HEK293 (cell line): ENCODE results near the gene GAPDHS.

Experiments
- KLF1 ChIP-seq: fragments of 450-650 bp; formaldehyde crosslinking; IDR thresholded peaks from 2 replicates; pipeline ENCODE4 v1.5.1; 2016; ENCODE audit warnings: missing biosample characterization, missing genetic modification characterization
- SP3 ChIP-seq: fragments of 450-650 bp; formaldehyde crosslinking; IDR thresholded peaks from 2 replicates; pipeline ENCODE4 v1.5.1; 2016; ENCODE audit warnings: missing biosample characterization, missing genetic modification characterization
- TCF7L2 ChIP-seq: IDR thresholded peaks from 2 replicates; pipeline ENCODE4 v1.6.1; 2011; ENCODE audit warnings: low read depth, mild to moderate bottlenecking, inconsistent platforms, low read length, moderate library complexity, borderline replicate concordance
- ZBTB10 ChIP-seq: fragments of 450-650 bp; formaldehyde crosslinking; IDR thresholded peaks from 2 replicates; pipeline ENCODE4 v1.5.1; 2016; ENCODE audit warnings: missing biosample characterization, missing genetic modification characterization
- ZBTB11 ChIP-seq: fragments of 450-650 bp; formaldehyde crosslinking; conservative IDR thresholded peaks from 2 replicates; pipeline ENCODE4 v1.5.1; 2016; ENCODE audit warnings: low read depth, missing biosample characterization, missing genetic modification characterization
- ZBTB49 ChIP-seq: fragments of 450-650 bp; formaldehyde crosslinking; IDR thresholded peaks from 2 replicates; pipeline ENCODE4 v1.5.1; 2016; ENCODE audit warnings: missing biosample characterization, missing genetic modification characterization, low read depth
- ZEB2 ChIP-seq: fragments of 450-650 bp; formaldehyde crosslinking; IDR thresholded peaks from 2 replicates; pipeline ENCODE4 v1.5.1; 2016; ENCODE audit warnings: missing biosample characterization, missing genetic modification characterization
- ZFP37 ChIP-seq: fragments of 450-650 bp; formaldehyde crosslinking; IDR thresholded peaks from 2 replicates; pipeline ENCODE4 v1.5.1; 2016; ENCODE audit warnings: missing biosample characterization, missing genetic modification characterization
- ZIC2 ChIP-seq: fragments of 450-650 bp; formaldehyde crosslinking; IDR thresholded peaks from 2 replicates; pipeline ENCODE4 v1.5.1; 2016; ENCODE audit warnings: missing biosample characterization, missing genetic modification characterization
- ZNF114 ChIP-seq: fragments of 450-650 bp; formaldehyde crosslinking; IDR thresholded peaks from 2 replicates; pipeline ENCODE4 v1.5.0; 2017; ENCODE audit warnings: missing biosample characterization, missing genetic modification characterization
- ZNF146 ChIP-seq: fragments of 450-650 bp; formaldehyde crosslinking; IDR thresholded peaks from 2 replicates; pipeline ENCODE4 v1.5.1; 2016; ENCODE audit warnings: missing biosample characterization, missing genetic modification characterization
- ZNF2 ChIP-seq: fragments of 450-650 bp; formaldehyde crosslinking; IDR thresholded peaks from 2 replicates; pipeline ENCODE4 v1.5.1; 2016; ENCODE audit warnings: missing biosample characterization, missing genetic modification characterization
- ZNF211 ChIP-seq: fragments of 450-650 bp; formaldehyde crosslinking; IDR thresholded peaks from 2 replicates; pipeline ENCODE4 v1.5.1; 2016; ENCODE audit warnings: low read depth, missing biosample characterization, missing genetic modification characterization
- ZNF23 ChIP-seq: fragments of 450-650 bp; formaldehyde crosslinking; IDR thresholded peaks from 2 replicates; pipeline ENCODE4 v1.5.1; 2016; ENCODE audit warnings: missing biosample characterization, missing genetic modification characterization, borderline replicate concordance
- ZNF274 ChIP-seq, 2 experiments: fragments of 200-500 bp in 1 of 2; fragments of 450-650 bp in 1 of 2; sonication (Bioruptor generic) in 1 of 2; formaldehyde crosslinking in 1 of 2; IDR thresholded peaks; 2 replicates each; pipeline versions ENCODE4 v1.5.1 to v1.6.1; 2014 to 2016; ENCODE audit warnings: borderline replicate concordance in 1 of 2, inconsistent platforms in 1 of 2, low read length in 1 of 2, missing biosample characterization in 1 of 2, missing genetic modification characterization in 1 of 2
- ZNF600 ChIP-seq: fragments of 450-650 bp; formaldehyde crosslinking; IDR thresholded peaks from 2 replicates; pipeline ENCODE4 v1.5.1; 2016; ENCODE audit warnings: missing biosample characterization, missing genetic modification characterization
- ZNF654 ChIP-seq: fragments of 450-650 bp; formaldehyde crosslinking; IDR thresholded peaks from 2 replicates; pipeline ENCODE4 v1.5.1; 2016; ENCODE audit warnings: low read depth, missing biosample characterization, missing genetic modification characterization
- ZNF664 ChIP-seq: fragments of 450-650 bp; formaldehyde crosslinking; IDR thresholded peaks from 2 replicates; pipeline ENCODE4 v1.5.1; 2016; ENCODE audit warnings: missing biosample characterization, missing genetic modification characterization
- ZNF707 ChIP-seq: fragments of 450-650 bp; formaldehyde crosslinking; IDR thresholded peaks from 2 replicates; pipeline ENCODE4 v1.5.1; 2016; ENCODE audit warnings: missing biosample characterization, missing genetic modification characterization
- TF ChIP-seq, protein P1 (sequence below): fragments of 450-650 bp; formaldehyde crosslinking; IDR thresholded peaks from 2 replicates; pipeline ENCODE4; 2016; ENCODE audit warnings: missing biosample characterization, missing genetic modification characterization
- TF ChIP-seq, protein P2 (sequence below): fragments of 450-650 bp; formaldehyde crosslinking; IDR thresholded peaks from 2 replicates; pipeline ENCODE4 v1.5.1; 2016; ENCODE audit warnings: missing biosample characterization, missing genetic modification characterization
- TF ChIP-seq, protein P3 (sequence below): fragments of 450-650 bp; formaldehyde crosslinking; IDR thresholded peaks from 2 replicates; pipeline ENCODE4 v1.5.1; 2016; ENCODE audit warnings: missing biosample characterization, missing genetic modification characterization

Gene GAPDHS

GRCh38 chr19:35545855-35546381 lies 12.7 kb downstream of the GAPDHS start (continued):
- TF ChIP-seq ZBTB11 (tag by site-specific recombination) (no peak), ZFP37 (0 out of 2 replicates have a peak, but pooled peaks have one; percentile 9), ZNF707 (tag by site-specific recombination) (no peak; the same call in 1 of the 2 replicates), TCF7L2 (no peak), ZNF274 (IDR thresholded peaks at IDR 0.05; ENCODE audit: low read length) (no peak), ZNF274 (tag by site-specific recombination; IDR thresholded peaks at IDR 0.05; ENCODE audit: borderline replicate concordance) (no peak), ZNF2 (tag by site-specific recombination) (no peak), ZNF654 (tag by site-specific recombination) (no peak), ZEB2 (tag by site-specific recombination) (no peak), KLF1 (tag by site-specific recombination) (peak; percentile 60), ZNF114 (no peak), ZBTB49 (tag by site-specific recombination) (no peak), ZNF664 (tag by site-specific recombination) (no peak), ZNF211 (no peak), ZBTB10 (tag by site-specific recombination) (no peak), ZNF600 (tag by site-specific recombination) (peak; percentile 62; the same call in 1 of the 2 replicates), SP3 (peak; percentile 89), ZNF146 (tag by site-specific recombination) (no peak), ZNF23 (tag by site-specific recombination) (no peak), ZIC2 (tag by site-specific recombination) (no peak)
- TF ChIP-seq, protein P1, sequence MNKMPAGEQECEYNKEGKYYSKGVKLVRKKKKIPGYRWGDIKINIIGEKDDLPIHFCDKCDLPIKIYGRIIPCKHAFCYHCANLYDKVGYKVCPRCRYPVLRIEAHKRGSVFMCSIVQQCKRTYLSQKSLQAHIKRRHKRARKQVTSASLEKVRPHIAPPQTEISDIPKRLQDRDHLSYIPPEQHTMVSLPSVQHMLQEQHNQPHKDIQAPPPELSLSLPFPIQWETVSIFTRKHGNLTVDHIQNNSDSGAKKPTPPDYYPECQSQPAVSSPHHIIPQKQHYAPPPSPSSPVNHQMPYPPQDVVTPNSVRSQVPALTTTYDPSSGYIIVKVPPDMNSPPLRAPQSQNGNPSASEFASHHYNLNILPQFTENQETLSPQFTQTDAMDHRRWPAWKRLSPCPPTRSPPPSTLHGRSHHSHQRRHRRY (tag by site-specific recombination): no peak; the same call in 1 of the 2 replicates
- TF ChIP-seq, protein P2, sequence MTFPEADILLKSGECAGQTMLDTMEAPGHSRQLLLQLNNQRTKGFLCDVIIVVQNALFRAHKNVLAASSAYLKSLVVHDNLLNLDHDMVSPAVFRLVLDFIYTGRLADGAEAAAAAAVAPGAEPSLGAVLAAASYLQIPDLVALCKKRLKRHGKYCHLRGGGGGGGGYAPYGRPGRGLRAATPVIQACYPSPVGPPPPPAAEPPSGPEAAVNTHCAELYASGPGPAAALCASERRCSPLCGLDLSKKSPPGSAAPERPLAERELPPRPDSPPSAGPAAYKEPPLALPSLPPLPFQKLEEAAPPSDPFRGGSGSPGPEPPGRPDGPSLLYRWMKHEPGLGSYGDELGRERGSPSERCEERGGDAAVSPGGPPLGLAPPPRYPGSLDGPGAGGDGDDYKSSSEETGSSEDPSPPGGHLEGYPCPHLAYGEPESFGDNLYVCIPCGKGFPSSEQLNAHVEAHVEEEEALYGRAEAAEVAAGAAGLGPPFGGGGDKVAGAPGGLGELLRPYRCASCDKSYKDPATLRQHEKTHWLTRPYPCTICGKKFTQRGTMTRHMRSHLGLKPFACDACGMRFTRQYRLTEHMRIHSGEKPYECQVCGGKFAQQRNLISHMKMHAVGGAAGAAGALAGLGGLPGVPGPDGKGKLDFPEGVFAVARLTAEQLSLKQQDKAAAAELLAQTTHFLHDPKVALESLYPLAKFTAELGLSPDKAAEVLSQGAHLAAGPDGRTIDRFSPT (tag by site-specific recombination): no peak
- TF ChIP-seq, protein P3, sequence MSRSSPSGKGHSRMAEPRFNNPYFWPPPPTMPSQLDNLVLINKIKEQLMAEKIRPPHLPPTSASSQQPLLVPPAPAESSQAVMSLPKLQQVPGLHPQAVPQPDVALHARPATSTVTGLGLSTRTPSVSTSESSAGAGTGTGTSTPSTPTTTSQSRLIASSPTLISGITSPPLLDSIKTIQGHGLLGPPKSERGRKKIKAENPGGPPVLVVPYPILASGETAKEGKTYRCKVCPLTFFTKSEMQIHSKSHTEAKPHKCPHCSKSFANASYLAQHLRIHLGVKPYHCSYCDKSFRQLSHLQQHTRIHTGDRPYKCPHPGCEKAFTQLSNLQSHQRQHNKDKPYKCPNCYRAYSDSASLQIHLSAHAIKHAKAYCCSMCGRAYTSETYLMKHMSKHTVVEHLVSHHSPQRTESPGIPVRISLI (tag by site-specific recombination): no peak
- TF ChIP-seq, all 188 proteins: peak for 16
